NCI-H524 (cell line): ENCODE measurements around the gene MYBL2.

Source experiments
- DNase-seq, 2 experiments: peaks; one replicate each; lab custom pipeline; 2025; lab: John Stamatoyannopoulos, UW

The MYBL2 gene

DNA sequence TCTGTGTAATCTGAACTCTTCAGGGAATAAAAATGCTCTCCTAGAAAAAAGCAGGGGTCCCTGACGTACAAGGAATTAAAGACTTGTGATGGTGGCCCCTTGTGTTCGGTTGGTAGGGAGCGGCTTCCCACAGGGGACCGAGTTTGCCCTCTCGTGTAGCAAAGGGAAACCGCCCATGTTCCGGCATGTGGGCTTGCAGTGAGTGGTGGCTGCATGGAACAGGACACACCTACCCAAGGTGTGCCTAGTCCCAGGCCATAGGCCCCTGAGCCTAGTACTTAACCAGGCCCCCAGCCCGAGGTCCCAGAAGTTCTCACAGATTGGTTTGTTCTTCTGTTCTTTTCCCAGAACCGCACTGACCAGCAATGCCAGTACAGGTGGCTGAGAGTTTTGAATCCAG, 15.5 kb downstream of the MYBL2 start:
- DNase-seq = no peak

DNA sequence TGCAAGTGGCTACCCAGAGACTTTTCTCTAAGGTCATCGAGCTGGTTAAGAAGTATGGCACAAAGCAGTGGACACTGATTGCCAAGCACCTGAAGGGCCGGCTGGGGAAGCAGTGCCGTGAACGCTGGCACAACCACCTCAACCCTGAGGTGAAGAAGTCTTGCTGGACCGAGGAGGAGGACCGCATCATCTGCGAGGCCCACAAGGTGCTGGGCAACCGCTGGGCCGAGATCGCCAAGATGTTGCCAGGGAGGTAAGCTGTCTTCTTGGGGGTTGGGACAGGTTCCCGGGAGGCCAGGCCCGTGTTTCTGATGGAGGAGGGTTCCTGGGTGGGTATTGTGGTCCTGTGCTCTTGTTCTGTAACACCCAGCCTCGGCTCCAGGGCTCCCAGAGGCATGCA, 19.9 kb downstream of the MYBL2 start:
- no peak for DNase-seq

DNA sequence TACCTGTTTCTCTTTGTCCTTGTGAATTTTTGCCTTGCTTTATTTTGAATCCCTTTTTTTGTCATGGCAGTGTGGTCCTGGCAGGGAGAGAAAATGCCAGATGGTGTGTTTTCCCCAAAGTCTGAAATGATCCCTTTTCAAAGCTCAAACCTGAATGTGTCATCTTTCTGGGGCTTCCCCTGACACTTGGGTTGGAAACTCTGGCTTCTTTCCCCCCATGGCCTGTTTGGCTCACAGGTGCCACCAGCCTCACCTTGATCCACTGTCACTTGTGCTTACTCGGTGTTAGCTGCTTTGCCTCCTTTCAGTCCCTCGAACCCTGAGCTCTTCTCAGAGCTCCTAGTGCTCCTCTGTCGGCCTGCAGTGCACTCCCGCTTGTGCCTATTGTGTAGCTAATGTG, 22.3 kb downstream of the MYBL2 start:
- no peak for DNase-seq

DNA sequence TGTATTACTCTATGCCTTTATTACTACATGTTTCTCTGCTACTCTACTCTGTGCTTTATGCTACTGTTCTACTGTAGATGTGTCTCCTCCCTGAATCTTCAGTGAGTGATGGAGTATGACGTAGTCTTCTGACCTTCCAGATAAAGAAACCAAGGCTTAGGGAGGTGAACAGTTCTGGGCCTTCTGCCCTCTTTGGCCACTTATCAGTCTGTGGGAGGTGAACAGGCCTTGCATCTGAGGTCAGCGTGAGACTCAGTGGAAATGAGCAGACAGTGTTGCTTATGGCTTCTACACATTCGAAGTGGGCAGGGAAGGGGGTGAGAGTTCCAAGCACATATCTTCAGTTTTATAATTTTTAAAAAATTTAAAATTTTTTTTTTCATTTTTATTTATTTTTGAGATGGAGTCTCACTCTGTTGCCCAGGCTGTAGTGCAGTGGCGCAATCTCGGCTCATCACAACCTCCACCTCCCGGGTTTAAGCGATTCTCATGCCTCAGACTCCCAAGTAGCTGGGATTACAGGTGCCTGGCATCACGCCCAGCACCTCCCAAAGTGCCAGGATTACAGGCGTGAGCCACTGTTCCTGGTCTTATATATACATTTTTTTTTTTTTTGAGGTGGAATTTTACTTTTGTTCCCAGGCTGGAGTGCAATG, 24.2 kb downstream of the MYBL2 start:
- DNase-seq = no peak

DNA sequence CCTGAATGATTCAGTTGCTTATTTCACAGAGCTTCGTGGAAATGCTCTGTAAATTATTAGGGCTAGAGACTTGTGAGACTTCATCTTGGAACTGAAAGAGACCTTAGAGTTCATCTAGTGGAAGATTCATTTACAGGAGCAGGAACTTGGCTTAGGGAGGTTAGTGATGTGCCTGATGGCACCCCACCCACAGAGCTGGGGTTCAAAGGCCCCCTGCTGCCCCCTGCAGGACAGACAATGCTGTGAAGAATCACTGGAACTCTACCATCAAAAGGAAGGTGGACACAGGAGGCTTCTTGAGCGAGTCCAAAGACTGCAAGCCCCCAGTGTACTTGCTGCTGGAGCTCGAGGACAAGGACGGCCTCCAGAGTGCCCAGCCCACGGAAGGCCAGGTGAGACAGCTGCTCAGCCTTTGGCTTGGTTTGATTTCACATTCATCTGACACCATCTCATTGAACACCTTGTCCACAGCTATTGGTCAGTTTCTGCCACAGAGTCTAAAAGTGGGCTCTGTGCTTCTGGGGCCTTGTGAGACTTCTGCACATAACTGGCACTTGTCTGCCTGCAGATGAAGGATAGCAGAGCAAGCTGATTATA, 25.1 kb downstream of the MYBL2 start:
- peak; percentile 16 to 62 for DNase-seq

DNA sequence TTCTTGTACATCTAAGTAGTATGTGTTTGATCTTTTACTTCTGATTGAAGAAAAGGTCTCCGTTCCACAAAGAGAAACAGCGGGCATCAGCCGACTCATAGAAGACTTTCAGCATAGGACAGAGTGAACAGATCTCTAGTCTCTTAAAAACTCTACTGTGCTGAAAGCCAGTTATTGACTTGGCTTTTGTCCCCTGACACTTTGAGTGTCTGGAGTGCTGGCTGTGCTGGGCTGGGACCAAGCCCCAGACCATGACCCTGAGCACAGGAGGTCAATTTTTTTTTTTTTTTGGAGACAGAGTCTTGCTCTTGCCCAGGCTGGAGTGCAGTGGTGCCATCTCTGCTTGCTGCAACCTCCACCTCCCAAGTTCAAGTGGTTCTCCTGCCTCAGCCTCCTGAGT, 27.8 kb downstream of the MYBL2 start:
- no peak for DNase-seq

DNA sequence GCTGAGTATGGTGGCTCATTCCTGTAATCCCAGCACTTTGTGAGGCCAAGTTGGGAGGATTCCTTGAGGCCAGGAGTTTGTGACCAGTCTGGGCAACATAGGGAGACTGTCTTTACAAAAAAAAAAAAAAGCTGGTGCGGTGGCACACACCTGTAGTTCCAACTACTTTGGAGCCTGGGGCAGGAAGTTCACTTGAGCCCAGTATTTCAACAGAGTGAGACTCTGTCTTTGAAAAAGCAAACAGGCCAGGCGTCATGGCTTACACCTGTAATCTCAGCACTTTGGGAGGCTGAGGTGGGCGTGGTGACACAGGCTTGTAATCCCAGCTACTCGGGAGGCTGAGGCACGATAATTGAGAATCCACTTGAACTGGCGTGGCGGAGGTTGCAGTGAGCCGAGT, 28.7 kb downstream of the MYBL2 start:
- no peak for DNase-seq

DNA sequence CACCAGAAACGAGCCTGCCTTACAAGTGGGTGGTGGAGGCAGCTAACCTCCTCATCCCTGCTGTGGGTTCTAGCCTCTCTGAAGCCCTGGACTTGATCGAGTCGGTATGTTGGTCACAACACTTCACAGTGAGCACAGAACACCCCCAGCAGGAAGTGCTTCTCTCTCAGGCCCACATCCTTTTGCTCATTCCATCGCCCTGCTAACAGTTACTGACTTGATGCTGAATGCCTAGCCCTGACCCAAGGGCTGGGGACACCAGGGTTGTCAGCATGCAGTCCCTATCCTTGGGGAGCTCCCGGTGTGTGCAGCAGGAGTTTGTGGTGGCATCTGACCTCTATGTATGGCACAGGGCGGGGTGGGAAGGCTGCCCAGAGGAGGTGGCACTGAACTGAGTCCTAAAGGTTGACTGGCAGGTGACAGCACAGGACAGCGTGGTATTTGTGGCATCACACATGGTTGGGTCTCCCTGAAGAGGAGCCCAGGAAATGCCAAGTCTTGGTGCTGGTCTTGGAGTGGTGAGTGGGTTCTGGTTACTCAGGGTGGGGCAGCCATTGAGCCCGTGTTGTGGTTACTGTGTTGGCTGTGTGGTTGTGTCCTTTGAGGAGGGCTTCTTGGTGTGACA, 33.1 kb downstream of the MYBL2 start:
- no peak for DNase-seq

DNA sequence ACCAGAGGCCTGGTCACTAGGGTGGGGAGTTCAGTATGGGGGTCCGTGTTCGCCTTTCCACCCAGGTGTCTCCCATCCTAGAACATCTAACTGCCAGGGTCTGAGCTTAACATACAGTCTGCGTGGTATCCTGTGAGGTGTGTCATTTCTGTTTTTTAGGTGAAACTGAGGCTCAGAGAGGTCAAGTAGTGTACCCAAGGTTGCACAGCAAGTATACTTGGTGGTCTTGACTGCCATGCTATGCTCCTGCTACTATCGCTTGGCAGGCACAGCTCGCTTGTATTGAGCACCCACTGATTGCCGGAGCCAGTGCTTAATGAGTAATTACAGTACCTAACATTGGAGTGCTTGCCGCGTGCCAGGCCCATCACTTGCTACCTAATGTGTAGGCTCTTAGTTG, 33.7 kb downstream of the MYBL2 start:
- DNase-seq = no peak

DNA sequence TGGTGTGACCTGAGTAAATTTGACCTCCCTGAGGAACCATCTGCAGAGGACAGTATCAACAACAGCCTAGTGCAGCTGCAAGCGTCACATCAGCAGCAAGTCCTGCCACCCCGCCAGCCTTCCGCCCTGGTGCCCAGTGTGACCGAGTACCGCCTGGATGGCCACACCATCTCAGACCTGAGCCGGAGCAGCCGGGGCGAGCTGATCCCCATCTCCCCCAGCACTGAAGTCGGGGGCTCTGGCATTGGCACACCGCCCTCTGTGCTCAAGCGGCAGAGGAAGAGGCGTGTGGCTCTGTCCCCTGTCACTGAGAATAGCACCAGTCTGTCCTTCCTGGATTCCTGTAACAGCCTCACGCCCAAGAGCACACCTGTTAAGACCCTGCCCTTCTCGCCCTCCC, 35.6 kb downstream of the MYBL2 start:
- DNase-seq = no peak

DNA sequence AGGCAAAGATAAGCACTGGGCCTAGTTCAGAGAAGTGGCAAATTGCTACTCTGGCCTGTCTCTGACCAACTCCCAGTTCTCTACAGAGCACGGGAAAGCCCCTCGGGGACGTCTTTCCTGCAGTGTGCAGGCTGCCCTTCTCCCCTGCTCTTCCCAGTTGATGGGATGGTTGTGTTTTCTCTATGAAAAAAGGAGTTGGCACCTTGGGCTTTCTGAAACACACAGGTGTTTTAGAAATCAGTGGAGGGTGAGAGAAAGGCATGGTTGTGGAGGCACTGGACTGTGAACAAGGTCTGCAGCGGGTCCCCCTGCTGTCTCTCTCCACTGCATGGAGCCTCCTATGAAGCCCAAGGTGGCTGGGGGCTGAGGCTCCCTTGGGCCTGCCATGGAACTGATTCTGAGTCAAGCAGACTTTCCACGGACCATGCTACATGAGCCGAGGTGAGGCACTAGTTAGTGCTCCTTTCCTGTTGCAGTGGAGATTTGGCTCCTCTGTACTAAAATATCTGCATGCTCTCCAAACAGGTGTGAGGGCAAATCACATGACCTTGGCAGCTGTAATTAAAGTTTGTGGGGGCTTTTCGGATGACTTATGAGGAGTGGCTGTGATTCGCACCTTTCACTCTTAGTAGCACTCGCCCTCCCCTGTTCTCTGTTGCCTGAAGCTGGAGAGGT, 43.6 kb downstream of the MYBL2 start:
- DNase-seq = no peak

DNA sequence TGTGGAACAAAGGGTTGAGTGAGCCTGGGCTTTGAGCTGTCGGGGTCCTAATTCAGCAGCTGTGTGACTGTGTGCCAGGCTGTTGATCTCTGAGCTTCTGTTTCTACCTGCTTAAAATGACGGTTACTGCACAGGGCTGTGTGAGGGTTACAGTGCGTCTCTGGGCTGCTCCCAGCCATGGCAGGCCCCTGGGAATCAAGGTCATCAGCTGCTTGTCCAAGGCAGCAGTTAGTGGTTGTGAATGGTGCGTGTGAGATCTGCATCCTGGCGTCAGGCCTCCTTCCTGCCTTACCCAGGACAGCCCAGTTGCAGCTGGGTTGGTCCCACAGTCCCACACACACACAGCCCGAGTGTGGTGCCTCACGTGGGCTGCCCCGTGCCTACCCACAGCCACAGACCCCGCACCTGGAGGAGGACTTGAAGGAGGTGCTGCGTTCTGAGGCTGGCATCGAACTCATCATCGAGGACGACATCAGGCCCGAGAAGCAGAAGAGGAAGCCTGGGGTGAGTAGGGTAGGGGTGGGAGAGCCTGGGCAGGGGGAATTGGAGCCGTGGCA, 44.3 kb downstream of the MYBL2 start:
- no peak for DNase-seq

DNA sequence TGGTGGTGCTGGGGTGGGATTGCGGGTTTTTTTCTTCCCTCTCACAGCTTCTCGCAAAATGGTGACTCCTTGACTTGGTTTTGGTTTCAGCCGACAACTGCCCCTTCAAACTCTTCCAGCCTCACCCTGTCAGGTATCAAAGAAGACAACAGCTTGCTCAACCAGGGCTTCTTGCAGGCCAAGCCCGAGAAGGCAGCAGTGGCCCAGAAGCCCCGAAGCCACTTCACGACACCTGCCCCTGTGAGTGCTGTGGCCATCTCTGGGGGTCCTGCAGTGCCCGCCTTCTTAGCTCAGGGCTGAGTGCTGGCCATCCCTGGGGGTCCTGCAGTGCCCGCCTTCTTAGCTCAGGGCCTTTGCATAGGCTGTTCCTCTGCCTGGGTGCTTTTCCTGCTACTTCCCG, 48.1 kb downstream of the MYBL2 start:
- no peak for DNase-seq

DNA sequence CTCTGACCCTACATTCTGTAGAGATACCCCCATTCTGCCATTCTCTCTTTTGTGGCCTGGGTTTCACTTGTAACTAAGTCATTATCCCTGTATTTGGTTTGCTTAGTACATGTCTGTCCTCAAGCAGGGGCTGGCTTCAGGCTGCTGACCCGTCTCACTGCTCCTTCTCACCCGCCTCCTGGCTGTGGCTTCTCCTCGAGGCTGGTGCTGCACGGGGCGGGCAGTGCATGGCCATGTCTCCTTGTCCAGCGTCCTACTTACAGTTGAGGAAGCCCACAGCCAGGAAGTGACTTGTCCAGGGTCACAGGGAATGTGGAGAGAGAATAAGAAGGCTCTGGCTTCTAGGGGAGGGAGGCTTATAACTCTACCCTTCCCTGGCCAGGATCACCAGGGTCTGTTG, 48.6 kb downstream of the MYBL2 start:
- DNase-seq = no peak

DNA sequence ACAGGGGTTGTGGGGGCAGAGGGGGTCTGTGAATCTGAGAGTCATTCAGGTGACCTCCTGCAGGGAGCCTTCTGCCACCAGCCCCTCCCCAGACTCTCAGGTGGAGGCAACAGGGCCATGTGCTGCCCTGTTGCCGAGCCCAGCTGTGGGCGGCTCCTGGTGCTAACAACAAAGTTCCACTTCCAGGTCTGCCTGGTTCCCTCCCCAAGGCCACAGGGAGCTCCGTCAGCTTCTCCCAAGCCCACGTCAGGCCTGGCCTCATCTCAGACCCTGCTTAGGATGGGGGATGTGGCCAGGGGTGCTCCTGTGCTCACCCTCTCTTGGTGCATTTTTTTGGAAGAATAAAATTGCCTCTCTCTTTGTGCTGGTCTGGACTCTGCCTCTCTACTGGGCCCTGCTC, 49.2 kb downstream of the MYBL2 start:
- no peak for DNase-seq

DNA sequence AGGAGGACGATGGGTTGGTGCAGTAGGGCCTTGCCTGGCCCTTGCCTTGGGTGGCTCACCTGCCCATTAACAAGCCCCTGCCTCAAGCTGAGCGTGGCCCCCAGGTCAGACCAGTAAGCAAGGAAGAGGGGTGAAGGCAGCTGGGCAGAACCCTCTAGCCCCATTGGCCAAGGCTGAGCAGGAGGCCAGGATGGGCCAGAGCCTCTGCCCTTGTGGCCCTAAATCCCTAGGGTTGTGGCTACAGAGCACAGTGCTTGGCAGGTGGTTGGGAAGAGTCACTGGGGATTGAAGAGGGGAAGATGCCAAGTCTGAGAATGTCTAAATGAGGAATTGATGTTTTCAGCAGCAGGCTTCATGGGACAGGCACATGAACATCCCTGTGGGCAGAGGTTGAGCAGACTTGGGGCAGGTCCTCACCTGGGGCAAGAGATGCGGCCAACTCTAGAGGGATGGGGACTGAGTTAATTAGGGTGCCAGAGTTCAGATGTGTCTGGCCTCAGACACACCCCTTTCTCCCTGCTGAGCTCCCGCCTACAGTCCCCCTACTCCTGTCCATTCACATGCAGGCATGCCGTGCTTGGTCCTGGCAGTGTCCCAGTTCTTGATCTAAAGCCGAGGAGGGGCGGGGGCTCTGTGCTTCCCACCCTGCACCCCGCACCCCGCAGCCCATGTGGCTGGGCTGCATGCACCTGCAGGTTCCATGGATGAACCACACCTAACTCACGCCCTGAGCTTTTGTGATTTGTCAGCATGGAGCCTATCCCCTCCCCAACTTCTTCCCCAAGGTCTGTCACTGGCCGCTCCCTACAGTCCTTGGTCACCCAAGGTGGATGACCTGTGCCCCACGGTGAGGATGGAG, 50.1 kb downstream of the MYBL2 start:
- no peak for DNase-seq

DNA sequence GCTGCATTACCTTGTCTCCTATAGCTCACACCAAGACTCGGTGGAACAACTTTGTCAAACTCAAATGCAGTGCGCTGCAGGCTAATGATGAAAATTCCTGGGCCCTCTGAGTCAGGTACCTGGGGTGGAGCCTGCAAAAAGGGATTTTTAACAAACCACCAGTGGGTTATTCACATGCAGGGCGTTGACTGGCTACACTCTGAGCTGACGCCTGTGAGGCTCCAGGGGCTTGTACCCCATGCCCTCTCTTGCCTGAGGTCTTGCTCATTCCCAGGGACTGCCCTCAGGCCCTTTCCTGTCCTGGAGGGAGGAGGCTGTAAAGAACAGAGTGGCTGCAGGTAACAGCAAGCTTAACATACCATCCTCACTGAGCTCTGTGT, 50.7 kb downstream of the MYBL2 start:
- no peak for DNase-seq

DNA sequence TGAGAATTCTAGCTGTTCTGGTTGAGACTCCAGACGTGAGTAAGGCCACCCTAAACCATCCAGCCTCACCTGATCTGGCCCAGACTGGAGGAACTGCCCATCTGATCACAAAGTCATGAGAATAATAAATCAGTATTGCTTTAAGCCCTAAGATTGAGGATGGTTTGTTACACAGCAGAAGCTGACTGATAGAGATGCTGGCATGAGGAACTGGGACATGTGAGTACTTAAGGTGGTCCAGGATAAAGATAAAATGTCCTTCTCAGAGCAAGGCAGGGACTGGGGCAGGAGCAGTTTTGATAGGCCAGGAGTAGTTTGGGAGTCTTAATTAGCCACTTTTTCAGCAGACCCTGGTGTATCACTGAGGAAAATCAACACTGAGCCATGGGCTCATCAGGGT, 53.1 kb downstream of the MYBL2 start:
- DNase-seq = no peak

DNA sequence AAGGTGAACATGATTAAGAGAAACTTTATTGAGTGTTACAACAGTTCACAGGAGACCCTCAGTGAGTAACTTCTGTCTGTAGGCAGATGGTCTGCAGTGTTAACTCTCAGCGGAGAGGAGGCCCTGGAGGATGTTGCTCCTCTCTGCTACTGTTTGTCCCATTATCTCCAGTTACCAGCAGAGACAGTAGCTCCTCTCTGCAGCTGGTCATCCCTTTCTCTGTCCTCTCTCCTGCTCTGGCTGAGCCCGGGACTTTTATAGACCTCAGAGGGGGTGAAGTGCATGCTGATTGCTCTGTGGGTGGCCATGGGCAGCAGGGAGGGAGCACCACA, 54.1 kb downstream of the MYBL2 start:
- DNase-seq = no peak

DNA sequence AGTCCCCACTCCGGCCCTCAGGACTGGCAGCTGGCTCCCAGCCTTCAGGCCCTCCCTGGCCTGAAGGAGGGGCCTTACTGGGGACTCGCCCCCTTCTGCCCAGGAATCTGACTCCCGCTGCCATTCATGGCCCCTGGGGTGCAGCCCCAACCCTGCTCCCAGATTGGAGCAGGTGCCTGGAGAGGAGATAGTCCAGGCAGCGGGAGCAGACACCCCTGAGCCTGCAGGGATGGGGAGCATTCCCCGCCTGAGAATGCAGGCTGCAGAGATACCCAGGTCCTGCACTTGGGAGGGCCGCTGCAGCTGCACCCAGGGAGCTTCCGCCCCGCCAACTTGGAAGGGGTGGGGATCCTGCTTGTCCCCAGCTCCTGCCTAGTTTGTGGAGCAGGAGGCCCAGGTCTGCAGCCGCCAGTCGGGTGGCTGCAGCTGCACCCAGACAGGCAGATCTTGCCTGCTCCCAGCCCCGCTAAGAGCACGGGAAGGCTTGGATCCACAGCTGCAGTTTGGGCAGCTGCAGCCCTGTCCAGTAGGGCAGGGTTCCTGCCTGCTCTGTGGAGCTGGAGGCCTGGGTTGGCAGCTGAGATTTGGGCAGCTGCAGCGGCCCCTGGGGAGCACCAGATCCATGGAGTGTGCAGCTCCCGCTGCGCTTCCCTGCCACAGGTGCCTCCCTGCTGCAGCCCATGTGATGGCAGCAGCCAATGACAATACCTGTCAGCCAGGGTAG, 54.7 kb downstream of the MYBL2 start:
- peak in 1 of 2 experiments; percentile 34 for DNase-seq

DNA sequence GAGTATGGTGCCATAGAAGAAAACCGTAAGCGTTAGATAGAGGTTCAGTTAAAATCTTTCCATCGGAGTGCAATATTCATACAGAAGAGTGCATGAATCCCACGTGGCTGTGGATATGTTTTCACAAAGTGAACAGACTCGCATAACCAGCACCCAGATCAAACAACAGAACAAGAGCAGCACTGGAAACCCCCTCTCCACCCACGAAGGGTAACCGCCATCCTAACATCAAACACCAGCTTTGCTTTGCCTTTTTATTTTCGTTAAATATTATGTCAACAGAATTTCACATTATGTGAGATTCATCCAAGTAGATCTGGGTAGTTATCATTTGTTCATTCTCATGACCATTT, 55.2 kb downstream of the MYBL2 start:
- no peak for DNase-seq

DNA sequence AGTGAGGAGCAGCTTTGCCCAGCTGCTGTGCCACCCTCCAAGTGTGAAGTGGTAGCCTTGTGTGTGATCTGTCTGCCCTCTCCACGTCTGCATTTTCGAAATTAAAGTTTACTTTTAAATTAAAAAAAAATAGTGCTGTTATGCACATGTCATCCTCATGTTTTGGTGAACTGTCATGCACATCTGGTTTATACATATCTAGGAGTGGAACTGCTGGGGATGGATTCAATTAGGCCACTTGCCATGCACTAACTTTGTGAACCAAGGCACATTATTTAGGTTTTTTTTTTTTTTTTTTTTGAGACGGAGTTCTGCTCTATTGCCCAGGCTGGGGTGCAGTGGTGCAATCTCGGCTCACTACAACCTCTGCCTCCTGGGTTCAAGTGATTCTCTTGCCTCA, 56.3 kb downstream of the MYBL2 start:
- no peak for DNase-seq
